OCI-LY1 (cell line): Measurements from ENCODE around the gene TBL3.
A peak's percentile ranks its signal among the peaks of the same experiment; 100 is the strongest.

Experiments
- EZH2 ChIP-seq: fragments of 200-600 bp; sonication (generic), shearing (Covaris generic); IDR thresholded peaks from 2 replicates; pipeline ENCODE4 v1.8.0; 2017; ENCODE audit warnings: borderline replicate concordance, mixed run types, mild to moderate bottlenecking, antibody characterized with exemption, low read length, moderate library complexity, mixed read lengths
- TF ChIP-seq, protein P1 (sequence below): fragments of 200-600 bp; sonication (generic), shearing (Covaris generic); IDR thresholded peaks from 2 replicates; pipeline ENCODE4 v1.5.1; 2017; ENCODE audit warnings: mild to moderate bottlenecking, antibody characterized with exemption, low read length, moderate library complexity, mixed read lengths

DNA sequence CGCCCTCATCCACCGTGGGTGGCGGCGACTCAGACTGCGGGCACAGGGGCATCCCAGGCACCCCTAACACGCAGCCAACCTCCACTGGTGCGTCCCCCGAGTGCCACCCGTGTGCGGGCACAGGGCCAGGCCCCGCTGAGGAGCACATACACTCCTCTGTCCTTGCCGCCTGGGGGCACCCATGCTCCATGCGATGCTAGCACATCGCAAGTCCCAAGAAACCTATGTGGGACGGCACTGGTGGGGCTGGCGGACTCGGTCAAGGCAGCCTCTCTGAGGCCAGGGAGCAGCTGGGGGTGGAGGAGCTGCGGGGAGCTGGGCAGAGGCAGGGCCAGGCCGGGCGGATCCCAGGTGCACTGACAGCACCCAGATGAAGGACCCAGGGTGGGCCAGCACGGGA, 33.8 kb downstream of the TBL3 start:
- TF ChIP-seq, protein P1, sequence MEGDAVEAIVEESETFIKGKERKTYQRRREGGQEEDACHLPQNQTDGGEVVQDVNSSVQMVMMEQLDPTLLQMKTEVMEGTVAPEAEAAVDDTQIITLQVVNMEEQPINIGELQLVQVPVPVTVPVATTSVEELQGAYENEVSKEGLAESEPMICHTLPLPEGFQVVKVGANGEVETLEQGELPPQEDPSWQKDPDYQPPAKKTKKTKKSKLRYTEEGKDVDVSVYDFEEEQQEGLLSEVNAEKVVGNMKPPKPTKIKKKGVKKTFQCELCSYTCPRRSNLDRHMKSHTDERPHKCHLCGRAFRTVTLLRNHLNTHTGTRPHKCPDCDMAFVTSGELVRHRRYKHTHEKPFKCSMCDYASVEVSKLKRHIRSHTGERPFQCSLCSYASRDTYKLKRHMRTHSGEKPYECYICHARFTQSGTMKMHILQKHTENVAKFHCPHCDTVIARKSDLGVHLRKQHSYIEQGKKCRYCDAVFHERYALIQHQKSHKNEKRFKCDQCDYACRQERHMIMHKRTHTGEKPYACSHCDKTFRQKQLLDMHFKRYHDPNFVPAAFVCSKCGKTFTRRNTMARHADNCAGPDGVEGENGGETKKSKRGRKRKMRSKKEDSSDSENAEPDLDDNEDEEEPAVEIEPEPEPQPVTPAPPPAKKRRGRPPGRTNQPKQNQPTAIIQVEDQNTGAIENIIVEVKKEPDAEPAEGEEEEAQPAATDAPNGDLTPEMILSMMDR, result peak; percentile 78
- TF ChIP-seq EZH2, result no peak
